SH-SY5Y (cell line): ENCODE measurements around the gene TAF1B.

Source experiments
- GATA2 ChIP-seq: IDR thresholded peaks from 2 replicates; pipeline ENCODE4 v1.6.1; 2011; ENCODE audit warnings: mild to moderate bottlenecking, low read depth, low read length
- GATA3 ChIP-seq: IDR thresholded peaks from 2 replicates; pipeline ENCODE4 v1.6.1; 2011; ENCODE audit warnings: low read depth, mild to moderate bottlenecking, low read length, moderate library complexity

- TF ChIP-seq GATA2 (no peak), GATA3 (no peak)
Observed at GRCh38 chr2:9964334-9964980, 121.2 kb downstream of the TAF1B start.
